ENCODE measurements around the gene GPR68. TPM values are rescaled to one million over a fixed set of nuclear protein-coding genes. Genes with fewer than 3 reads are reported as not detected.

GPR68 gene
- total and polyA plus RNA-seq, 2 of the 4 experiments (the other 2 are of a cell fraction): 0.72 to 0.94 TPM

DNA sequence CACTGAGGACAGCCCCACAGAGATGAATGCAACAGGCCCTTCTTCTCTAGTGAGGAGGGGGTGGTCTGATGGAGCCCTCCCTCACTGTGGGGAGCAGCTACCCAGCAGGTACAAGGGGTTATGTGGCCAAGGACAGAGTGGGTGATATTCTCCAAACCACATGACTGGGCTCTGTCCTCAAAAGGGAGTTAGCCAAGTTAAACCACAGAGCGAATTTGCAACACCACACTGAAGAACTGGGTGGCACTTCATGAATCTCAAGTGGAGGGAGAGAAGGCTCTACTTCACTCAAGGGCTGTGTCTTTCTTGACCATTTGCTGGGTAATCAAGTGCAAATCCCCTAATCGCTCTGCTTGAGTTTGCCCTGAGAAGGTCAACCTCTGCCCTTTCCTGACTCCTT is 12.5 kb downstream of the GPR68 start:
- Histone ChIP-seq H2BK15ac (ENCODE audit: low read depth, low read length) (no peak overlapping the region), H4K20me1 (ENCODE audit: insufficient read depth, low read length) (no peaks in the 10 kb centered on the region), H3K4me1 (ENCODE audit: control insufficient read depth, insufficient read depth, low read length) (peaks cover 7% of the 10 kb centered on the region), H4K91ac (ENCODE audit: insufficient read depth, low read depth, low read length) (peak overlapping the region; percentile 4; the same call in 1 of the 2 replicates), H4K5ac (ENCODE audit: low read depth, low read length) (no peak overlapping the region), H3K27ac (ENCODE audit: insufficient read depth, low read length) (no peak overlapping the region), H2AK5ac (ENCODE audit: low read depth, low read length) (peak overlapping the region; percentile 17; the same call in 1 of the 2 replicates), H3K56ac (ENCODE audit: extremely low read depth, insufficient read depth, low read length) (no peak overlapping the region), H2BK5ac (ENCODE audit: low read depth, low read length, poor library complexity, severe bottlenecking) (no peak overlapping the region), H3K9ac (ENCODE audit: low read depth, low read length) (no peak overlapping the region), H3K27me3 (ENCODE audit: control insufficient read depth, insufficient read depth, low read length) (no peaks in the 10 kb centered on the region), H3K36me3 (ENCODE audit: control insufficient read depth, insufficient read depth, low read length) (no peaks in the 10 kb centered on the region), H3K4me3 (ENCODE audit: insufficient read depth, low read depth, low read length) (no peak overlapping the region), H2AK9ac (replicated peaks; ENCODE audit: low read depth, low read length, poor library complexity) (no peak overlapping the region), H3K79me1 (ENCODE audit: low read depth in 1 of 2, low read length in 2 of 2) (peaks cover 0 to 4% of the 10 kb centered on the region in 2 experiments; a peak in 1 of 4 replicates), H3K14ac (replicated peaks; ENCODE audit: low read depth, low read length) (0 out of 2 replicates have a peak overlapping the region, but pooled peaks have one; percentile 65), H3K9me1 (ENCODE audit: insufficient read depth, low read length) (peaks cover 21% of the 10 kb centered on the region), H3K23ac (ENCODE audit: low read depth, low read length) (no peak overlapping the region), H3K18ac (ENCODE audit: low read depth, low read length) (no peak overlapping the region), H2AFZ (replicated peaks; ENCODE audit: low read length, poor library complexity) (no peak overlapping the region), H3K4ac (ENCODE audit: low read depth, low read length) (0 out of 2 replicates have a peak overlapping the region, but pooled peaks have one; percentile 16), H3K4me2 (ENCODE audit: low read depth, low read length) (no peak overlapping the region), H3K9me3 (ENCODE audit: control insufficient read depth, insufficient read depth, low read length) (peaks cover 2% of the 10 kb centered on the region; the same call in 1 of the 2 replicates), H4K8ac (ENCODE audit: low read depth in 2 of 2, low read length in 2 of 2) (no peak overlapping the region), H2BK120ac (ENCODE audit: low read depth, low read length) (peak overlapping the region; percentile 44), H2BK20ac (ENCODE audit: low read depth, low read length) (peak overlapping the region; percentile 23; the same call in 1 of the 2 replicates)
- no peak for TF ChIP-seq RFX5 (IDR thresholded peaks at IDR 0.05; ENCODE audit: low read depth, low read length)
- TF ChIP-seq RAD21 (IDR thresholded peaks at IDR 0.05; ENCODE audit: low read length): no peak
- TF ChIP-seq MAFK (IDR thresholded peaks at IDR 0.05; ENCODE audit: low read depth, low read length): no peak
- TF ChIP-seq, protein P1, sequence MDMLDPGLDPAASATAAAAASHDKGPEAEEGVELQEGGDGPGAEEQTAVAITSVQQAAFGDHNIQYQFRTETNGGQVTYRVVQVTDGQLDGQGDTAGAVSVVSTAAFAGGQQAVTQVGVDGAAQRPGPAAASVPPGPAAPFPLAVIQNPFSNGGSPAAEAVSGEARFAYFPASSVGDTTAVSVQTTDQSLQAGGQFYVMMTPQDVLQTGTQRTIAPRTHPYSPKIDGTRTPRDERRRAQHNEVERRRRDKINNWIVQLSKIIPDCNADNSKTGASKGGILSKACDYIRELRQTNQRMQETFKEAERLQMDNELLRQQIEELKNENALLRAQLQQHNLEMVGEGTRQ (IDR thresholded peaks at IDR 0.05; ENCODE audit: low read depth, low read length): no peak
- no peak for TF ChIP-seq BHLHE40 (IDR thresholded peaks at IDR 0.05; ENCODE audit: low read depth, low read length)
- TF ChIP-seq MXI1 (IDR thresholded peaks at IDR 0.05; ENCODE audit: borderline replicate concordance, low read depth, low read length): no peak
- no peak for TF ChIP-seq CHD1 (IDR thresholded peaks at IDR 0.05; ENCODE audit: low read depth, low read length)
- no peak for TF ChIP-seq RCOR1 (IDR thresholded peaks at IDR 0.05; ENCODE audit: insufficient replicate concordance, low read length)
- TF ChIP-seq MAZ (IDR thresholded peaks at IDR 0.05; ENCODE audit: borderline replicate concordance, low read depth, low read length): no peak
- no peak for TF ChIP-seq NFE2L2 (IDR thresholded peaks at IDR 0.05; ENCODE audit: low read depth, low read length)
- no peak for TF ChIP-seq POLR2A (IDR thresholded peaks at IDR 0.05; ENCODE audit: low read depth, low read length)
- TF ChIP-seq, protein P2, sequence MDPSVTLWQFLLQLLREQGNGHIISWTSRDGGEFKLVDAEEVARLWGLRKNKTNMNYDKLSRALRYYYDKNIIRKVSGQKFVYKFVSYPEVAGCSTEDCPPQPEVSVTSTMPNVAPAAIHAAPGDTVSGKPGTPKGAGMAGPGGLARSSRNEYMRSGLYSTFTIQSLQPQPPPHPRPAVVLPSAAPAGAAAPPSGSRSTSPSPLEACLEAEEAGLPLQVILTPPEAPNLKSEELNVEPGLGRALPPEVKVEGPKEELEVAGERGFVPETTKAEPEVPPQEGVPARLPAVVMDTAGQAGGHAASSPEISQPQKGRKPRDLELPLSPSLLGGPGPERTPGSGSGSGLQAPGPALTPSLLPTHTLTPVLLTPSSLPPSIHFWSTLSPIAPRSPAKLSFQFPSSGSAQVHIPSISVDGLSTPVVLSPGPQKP (IDR thresholded peaks at IDR 0.05; ENCODE audit: borderline replicate concordance, low read depth, low read length): no peak
- no peak for TF ChIP-seq CEBPB (IDR thresholded peaks at IDR 0.05; ENCODE audit: low read depth, low read length)
- no peak for TF ChIP-seq SMC3 (IDR thresholded peaks at IDR 0.05; ENCODE audit: low read depth, low read length)
- TF ChIP-seq, protein P3, sequence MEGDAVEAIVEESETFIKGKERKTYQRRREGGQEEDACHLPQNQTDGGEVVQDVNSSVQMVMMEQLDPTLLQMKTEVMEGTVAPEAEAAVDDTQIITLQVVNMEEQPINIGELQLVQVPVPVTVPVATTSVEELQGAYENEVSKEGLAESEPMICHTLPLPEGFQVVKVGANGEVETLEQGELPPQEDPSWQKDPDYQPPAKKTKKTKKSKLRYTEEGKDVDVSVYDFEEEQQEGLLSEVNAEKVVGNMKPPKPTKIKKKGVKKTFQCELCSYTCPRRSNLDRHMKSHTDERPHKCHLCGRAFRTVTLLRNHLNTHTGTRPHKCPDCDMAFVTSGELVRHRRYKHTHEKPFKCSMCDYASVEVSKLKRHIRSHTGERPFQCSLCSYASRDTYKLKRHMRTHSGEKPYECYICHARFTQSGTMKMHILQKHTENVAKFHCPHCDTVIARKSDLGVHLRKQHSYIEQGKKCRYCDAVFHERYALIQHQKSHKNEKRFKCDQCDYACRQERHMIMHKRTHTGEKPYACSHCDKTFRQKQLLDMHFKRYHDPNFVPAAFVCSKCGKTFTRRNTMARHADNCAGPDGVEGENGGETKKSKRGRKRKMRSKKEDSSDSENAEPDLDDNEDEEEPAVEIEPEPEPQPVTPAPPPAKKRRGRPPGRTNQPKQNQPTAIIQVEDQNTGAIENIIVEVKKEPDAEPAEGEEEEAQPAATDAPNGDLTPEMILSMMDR (conservative IDR thresholded peaks at IDR 0.05; ENCODE audit: low read depth, low read length): no peak
- BruUV-seq (replicated peaks): no TSS peak
- intact Hi-C loops (cut with micrococcal nuclease): no loop called here
- in situ Hi-C loops (cut with MboI; ENCODE audit: low sequenced_read_pairs): no loop called here
- no CpG with 5 or more reads among the region's 2 CpGs for WGBS, 2 experiments (ENCODE audit: extremely low coverage in 2 of 2, insufficient read length in 1 of 2)
- ChIA-PET POLR2A (ENCODE audit: unreplicated experiment) (no interaction called here), CTCF (no interaction called here)
- no peak for ATAC-seq (ENCODE audit: low read depth)
- dilution Hi-C loops (cut with HindIII; ENCODE audit: low sequenced_read_pairs, unreplicated experiment): no loop called here
- DNase-seq: no peak

All from IMR-90 (cell line).